ENCODE results near the gene GRM5.

- TF ChIP-seq CTCF (conservative IDR thresholded peaks at IDR 0.05; ENCODE audit: low read depth, low read length), result no peak
- no peak for TF ChIP-seq EZH2 (IDR thresholded peaks at IDR 0.05; ENCODE audit: low read length, unreplicated experiment)
Measured at GRCh38 chr11:88495836-88496235, 569.9 kb downstream of the GRM5 start.

Measured in PC-3 (cell line).